Transverse colon (tissue), 4 donors: ENCODE measurements around the gene MAP10. TPM values are rescaled to one million over a fixed set of nuclear protein-coding genes. Genes with fewer than 3 reads are reported as not detected.

Experiments used
- DNase-seq: peaks from one replicate; pipeline ENCODE4 v3.0.0-alpha.2; 2019
- H3K27ac ChIP-seq, 4 donors: fragments of 200-600 bp; sonication (generic); 2 replicates each; pipeline ENCODE4 v1.5.1; 2016 to 2018; ENCODE audit warnings: inconsistent platforms in 4 of 4
- H3K27me3 ChIP-seq: fragments of 200-600 bp; sonication (generic); 2 replicates; pipeline ENCODE4 v1.5.1; 2017; ENCODE audit warnings: inconsistent platforms
- H3K36me3 ChIP-seq, 4 donors: fragments of 200-600 bp; sonication (generic); 2 replicates each; pipeline ENCODE4 v1.5.1; 2017 to 2019; ENCODE audit warnings: inconsistent platforms in 4 of 4
- H3K4me1 ChIP-seq, 4 donors: fragments of 200-600 bp; sonication (generic); 2 replicates each; pipeline ENCODE4 v1.5.1; 2017 to 2020; ENCODE audit warnings: inconsistent platforms in 4 of 4
- H3K4me3 ChIP-seq, 4 donors: fragments of 200-600 bp; sonication (generic); 1 replicate in 1 of 4; 2 replicates in 3 of 4; pipeline versions ENCODE4 v1.5.1 to v1.6.1; 2017 to 2019; ENCODE audit warnings: inconsistent platforms in 4 of 4
- H3K9me3 ChIP-seq, 2 donors: fragments of 200-600 bp; sonication (generic); 2 replicates each; pipeline ENCODE4 v1.5.1; 2017 to 2019; ENCODE audit warnings: inconsistent platforms in 2 of 2
- CTCF ChIP-seq, 5 experiments: fragments of 200-600 bp in 3 of 5; fragments of 450-650 bp in 2 of 5; sonication (generic) in 3 of 5; IDR thresholded peaks; 1 replicate in 2 of 5; 2 replicates in 3 of 5; pipeline ENCODE4 v1.5.1; 2016 to 2017; ENCODE audit warnings: antibody characterized with exemption in 5 of 5, inconsistent platforms in 3 of 5, mild to moderate bottlenecking in 2 of 5, moderate library complexity in 1 of 5
- EP300 ChIP-seq: sonication (generic); formaldehyde crosslinking; IDR thresholded peaks from one replicate; pipeline ENCODE4 v1.6.1; 2017; ENCODE audit warnings: antibody characterized with exemption, low read depth
- POLR2A ChIP-seq: fragments of 450-650 bp; IDR thresholded peaks from one replicate; pipeline ENCODE4 v1.6.1; 2016; ENCODE audit warnings: antibody characterized with exemption, mild to moderate bottlenecking, moderate library complexity
- POLR2AphosphoS5 ChIP-seq, 3 donors: sonication (generic); formaldehyde crosslinking; IDR thresholded peaks; one replicate each; pipeline ENCODE4 v1.6.1; 2016; ENCODE audit warnings: antibody characterized with exemption in 3 of 3
- WGBS, 2 donors: methylation state at CpG; one replicate each; pipeline ENCODE4 v1.1.5; 2018; ENCODE audit warnings: low coverage in 1 of 2; 5-methylcytosine and 5-hydroxymethylcytosine counted together
- in situ Hi-C, 4 donors: fragments of 200-750 bp; cut with MboI; loops; one replicate each; pipeline versions ENCODE4 v1.15.0 to v1.15.1; 2017; ENCODE audit warnings: low sequenced_read_pairs in 3 of 4, low pct_ligation_motif_present in 1 of 4, low pct_unique_long_range_greater_than_20kb in 1 of 4
- intact Hi-C: fragments of 100-400 bp; cut with DNase I; formaldehyde crosslinking; loops from one replicate; pipeline ENCODE4 v1.15.1; 2023; ENCODE audit warnings: low total_unique reads
- total RNA-seq, 4 donors: library from RNA; depleted of rRNA; stranded (reverse); fragments of >200 nt; gene quantifications; one replicate each; pipeline ENCODE4 v1.1.0, GENCODE V29; 2016

Gene MAP10
- total RNA-seq, 4 donors from 2014 or later = 1.7 to 2.3 TPM; not detected in 2

- intact Hi-C loops = no loop called here
- Histone ChIP-seq H3K9me3 (no peaks in the 10 kb centered on the region), H3K4me3 (no peak overlapping the region), H3K36me3 (no peaks in the 10 kb centered on the region), H3K27me3 (no peaks in the 10 kb centered on the region), H3K27ac (peak overlapping the region; percentile 81 to 83 (median 82)), H3K4me1 (peaks cover 26 to 47% (median 28%) of the 10 kb centered on the region in 4 donors)
- in situ Hi-C loops = no loop called here
- no peak for DNase-seq
- 46 to 50% methylated on average over 3 to 8 of the region's 8 CpGs for WGBS, 2 donors
- TF ChIP-seq POLR2AphosphoS5 (IDR thresholded peaks at IDR 0.05) (no peak), EP300 (no peak), CTCF (IDR thresholded peaks at IDR 0.05) (no peak), POLR2A (no peak)
Measured at GRCh38 chr1:232766241-232766890, 38.9 kb upstream of the MAP10 start.

- TF ChIP-seq CTCF (IDR thresholded peaks at IDR 0.05) (no peak), EP300 (no peak), POLR2AphosphoS5 (IDR thresholded peaks at IDR 0.05) (no peak), POLR2A (no peak)
- DNase-seq = no peak
Measured at GRCh38 chr1:232766904-232767303, 38.3 kb upstream of the MAP10 start.

GRCh38 chr1:232767305-232768074 lies 37.7 kb upstream of the MAP10 start:
- no peaks in the 10 kb centered on the region for H3K27me3 ChIP-seq
- intact Hi-C loops (no loop called here), in situ Hi-C loops (no loop called here)
- H3K36me3 ChIP-seq = no peaks in the 10 kb centered on the region
- peaks cover 26 to 47% (median 28%) of the 10 kb centered on the region in 4 donors for H3K4me1 ChIP-seq
- TF ChIP-seq POLR2A (peak; percentile 54), EP300 (no peak), POLR2AphosphoS5 (IDR thresholded peaks at IDR 0.05) (peak in 2 of 3 donors; percentile 69 to 81)
- peak overlapping the region; percentile 81 to 83 (median 82) for H3K27ac ChIP-seq
- DNase-seq = peak; percentile 82
- 33 to 34% methylated on average over 2 to 14 of the region's 14 CpGs for WGBS, 2 donors
- H3K4me3 ChIP-seq = no peak overlapping the region
- no peaks in the 10 kb centered on the region for H3K9me3 ChIP-seq

More at GRCh38 chr1:232766904-232767303, 38.3 kb upstream of the MAP10 start:
- WGBS, 2 donors = 42 to 48% methylated on average over 1 of the region's 1 CpG
- no peaks in the 10 kb centered on the region for H3K9me3 ChIP-seq
- intact Hi-C loops = no loop called here
- H3K36me3 ChIP-seq = no peaks in the 10 kb centered on the region
- in situ Hi-C loops = no loop called here
- H3K27me3 ChIP-seq = no peaks in the 10 kb centered on the region
- H3K4me3 ChIP-seq = no peak overlapping the region
- H3K27ac ChIP-seq = peak overlapping the region; percentile 81 to 83 (median 82)
- peaks cover 26 to 47% (median 28%) of the 10 kb centered on the region in 4 donors for H3K4me1 ChIP-seq

GRCh38 chr1:232768793-232769192 lies 36.4 kb upstream of the MAP10 start:
- Histone ChIP-seq H3K4me3 (no peak overlapping the region), H3K9me3 (no peaks in the 10 kb centered on the region), H3K4me1 (peaks cover 26 to 47% (median 28%) of the 10 kb centered on the region in 4 donors), H3K36me3 (no peaks in the 10 kb centered on the region), H3K27ac (peak overlapping the region in 1 of 4 donors; percentile 82), H3K27me3 (no peaks in the 10 kb centered on the region)
- DNase-seq = no peak
- in situ Hi-C loops (no loop called here), intact Hi-C loops (no loop called here)
- TF ChIP-seq EP300 (no peak), POLR2AphosphoS5 (IDR thresholded peaks at IDR 0.05) (no peak), POLR2A (no peak), CTCF (IDR thresholded peaks at IDR 0.05) (no peak)
- WGBS, 2 donors = 88% methylated on average over 2 of the region's 2 CpGs; no CpG with 5 or more reads in 1 of the 2 donors
